HL-60/S4 treated with phorbol 12-myristate 13-acetate at 8.2 ng/mL for 4 days and 3 days (cell line): ENCODE data around the gene AURKAIP1.

Source experiments
- in situ Hi-C: fragments of 300-500 bp; cut with MboI; formaldehyde crosslinking; loops from 2 replicates; pipeline ENCODE4 v1.15.0; 2022; ENCODE audit warnings: low sequenced_read_pairs

Gene AURKAIP1

DNA sequence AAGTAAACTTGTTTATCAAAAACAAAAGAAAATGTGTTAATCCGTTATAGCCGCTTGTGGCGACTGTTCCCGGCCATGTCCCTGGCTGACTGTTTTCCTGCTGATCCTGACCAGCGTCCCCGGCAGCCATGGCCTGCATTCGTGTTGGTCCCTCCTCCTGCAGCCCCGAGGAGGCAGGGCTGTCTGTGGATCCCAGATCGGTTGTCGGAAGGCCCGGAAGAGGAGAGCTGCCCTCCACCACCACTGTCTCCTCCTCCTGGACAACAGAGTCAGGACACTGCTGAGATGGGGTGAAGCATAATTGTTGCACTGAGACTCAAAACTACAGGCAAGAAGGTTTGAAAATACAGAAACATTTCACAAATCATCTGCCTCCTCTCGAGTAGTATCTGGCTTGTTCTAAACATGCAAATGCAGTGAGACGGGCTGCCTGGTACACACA, 13.0 kb downstream of the AURKAIP1 start:
- in situ Hi-C loops: no loop called here

DNA sequence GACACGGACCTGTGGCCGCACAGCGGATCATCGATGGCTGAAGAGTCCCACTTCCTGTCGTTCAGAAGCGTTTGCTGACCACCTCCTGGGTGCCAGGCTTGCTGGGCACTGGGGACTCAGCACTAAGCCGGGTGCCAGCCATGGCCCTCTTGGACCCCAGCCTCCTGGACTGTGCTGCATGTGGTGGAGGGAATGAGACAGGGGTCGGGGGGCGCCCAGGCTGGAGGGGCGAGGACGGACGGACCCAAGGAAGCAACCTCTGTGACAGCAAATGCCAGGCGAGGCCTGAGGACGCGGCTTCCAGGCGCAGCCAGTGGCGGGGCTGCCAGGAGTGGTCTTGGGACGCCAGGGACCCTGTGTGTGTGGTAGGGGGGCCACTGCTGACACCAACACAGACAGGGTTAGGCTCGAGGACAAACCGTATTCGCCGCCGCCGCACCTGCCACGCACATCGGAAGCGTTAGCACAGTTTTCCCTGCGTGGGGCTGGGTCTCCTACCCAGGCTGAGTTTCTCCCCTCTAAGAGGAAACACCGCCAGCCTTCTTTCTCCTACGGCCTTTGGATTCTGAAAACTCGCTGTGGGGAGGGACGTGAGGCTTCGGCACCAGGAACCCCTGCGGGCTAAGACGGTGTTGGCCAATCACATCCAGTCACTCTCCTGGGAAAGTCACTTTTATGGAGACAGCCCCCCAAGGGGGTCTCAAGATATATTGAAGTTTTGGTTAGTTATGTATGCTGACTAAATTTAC, 13.6 kb downstream of the AURKAIP1 start:
- in situ Hi-C loops: no loop called here

DNA sequence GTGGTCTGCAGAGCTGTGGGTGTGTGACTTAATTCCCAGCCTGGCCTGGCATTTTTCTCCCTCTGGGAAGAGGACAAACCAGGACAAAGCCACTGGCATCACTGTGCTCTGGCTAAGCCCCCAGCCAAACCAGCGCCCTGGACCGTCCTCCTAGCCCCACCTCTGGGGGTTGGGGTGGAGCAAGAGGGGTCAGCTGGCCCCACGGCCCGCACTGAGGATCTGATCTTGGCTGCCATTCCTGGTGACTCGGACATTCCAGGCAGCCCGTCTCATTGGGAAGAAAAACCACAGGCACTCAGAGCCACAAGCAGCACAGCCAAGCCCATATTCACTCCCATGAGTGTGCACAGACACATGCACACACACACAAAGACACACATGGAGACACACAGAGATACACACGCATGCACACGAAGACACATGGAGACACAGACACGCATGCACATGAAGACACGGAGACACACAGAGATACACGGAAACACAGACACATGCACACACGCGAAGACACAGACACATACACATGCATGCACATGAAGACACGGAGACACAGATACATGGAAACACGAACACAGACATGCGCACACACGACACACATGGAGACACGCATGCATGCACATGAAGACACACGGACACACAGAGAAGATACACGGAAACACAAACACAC, 14.4 kb downstream of the AURKAIP1 start:
- in situ Hi-C loops: no loop called here

DNA sequence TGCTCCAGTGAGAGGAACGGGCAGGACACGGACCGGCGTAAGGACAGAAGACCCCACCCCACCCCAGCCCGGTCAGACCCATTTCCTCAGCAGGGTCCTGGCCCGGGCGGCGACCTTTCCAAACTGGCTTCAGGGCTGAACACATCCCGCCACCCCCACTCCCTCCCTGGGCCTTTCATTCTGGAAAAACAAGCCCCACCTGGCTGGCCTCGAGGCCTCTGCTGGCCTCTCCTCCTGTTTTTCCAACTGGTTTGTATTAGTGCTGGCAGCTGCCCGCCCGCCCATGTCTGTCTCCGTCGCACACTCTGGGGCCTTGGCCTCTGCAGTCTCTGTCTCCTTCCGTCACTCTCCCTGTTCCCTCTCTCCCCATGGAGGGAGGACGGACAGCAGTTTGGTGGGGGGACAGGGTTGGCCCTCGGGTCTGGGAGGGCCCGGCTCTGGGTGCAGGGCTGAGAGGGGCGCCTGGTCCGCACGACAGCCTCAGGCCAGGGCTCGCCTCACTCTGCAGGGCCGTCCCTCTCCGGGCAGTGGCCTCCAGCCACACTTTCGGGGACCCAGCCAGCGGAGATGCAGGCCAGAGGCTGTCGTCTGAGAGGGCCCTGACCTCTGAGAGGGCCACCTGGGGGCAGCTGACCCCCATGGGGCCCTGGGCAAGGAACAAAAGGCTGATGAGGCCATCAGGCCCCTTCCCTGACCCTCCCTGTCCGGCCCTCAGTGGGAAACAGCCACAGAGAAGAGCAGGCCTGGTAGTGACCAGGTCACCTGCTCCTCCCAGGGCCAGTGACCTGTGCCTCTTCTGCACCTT, 15.1 kb downstream of the AURKAIP1 start:
- in situ Hi-C loops: no loop called here

DNA sequence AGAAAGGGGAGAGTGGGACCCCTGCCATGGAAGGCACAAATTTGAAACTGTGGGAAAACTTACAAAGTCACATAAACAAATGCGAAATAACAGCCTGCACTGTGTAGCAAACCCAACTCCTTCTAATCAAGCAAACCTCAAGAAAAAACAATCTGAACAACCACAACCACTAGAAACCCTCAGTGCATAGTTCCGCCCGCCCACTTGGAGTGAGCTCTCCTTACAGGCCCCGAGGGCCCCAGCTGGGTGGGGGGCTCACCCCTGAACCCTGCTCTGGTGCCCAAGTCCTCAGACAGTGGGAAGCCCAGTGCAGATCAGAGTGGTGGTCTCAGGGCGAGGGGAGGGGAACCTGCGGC, 15.7 kb downstream of the AURKAIP1 start:
- in situ Hi-C loops: no loop called here

DNA sequence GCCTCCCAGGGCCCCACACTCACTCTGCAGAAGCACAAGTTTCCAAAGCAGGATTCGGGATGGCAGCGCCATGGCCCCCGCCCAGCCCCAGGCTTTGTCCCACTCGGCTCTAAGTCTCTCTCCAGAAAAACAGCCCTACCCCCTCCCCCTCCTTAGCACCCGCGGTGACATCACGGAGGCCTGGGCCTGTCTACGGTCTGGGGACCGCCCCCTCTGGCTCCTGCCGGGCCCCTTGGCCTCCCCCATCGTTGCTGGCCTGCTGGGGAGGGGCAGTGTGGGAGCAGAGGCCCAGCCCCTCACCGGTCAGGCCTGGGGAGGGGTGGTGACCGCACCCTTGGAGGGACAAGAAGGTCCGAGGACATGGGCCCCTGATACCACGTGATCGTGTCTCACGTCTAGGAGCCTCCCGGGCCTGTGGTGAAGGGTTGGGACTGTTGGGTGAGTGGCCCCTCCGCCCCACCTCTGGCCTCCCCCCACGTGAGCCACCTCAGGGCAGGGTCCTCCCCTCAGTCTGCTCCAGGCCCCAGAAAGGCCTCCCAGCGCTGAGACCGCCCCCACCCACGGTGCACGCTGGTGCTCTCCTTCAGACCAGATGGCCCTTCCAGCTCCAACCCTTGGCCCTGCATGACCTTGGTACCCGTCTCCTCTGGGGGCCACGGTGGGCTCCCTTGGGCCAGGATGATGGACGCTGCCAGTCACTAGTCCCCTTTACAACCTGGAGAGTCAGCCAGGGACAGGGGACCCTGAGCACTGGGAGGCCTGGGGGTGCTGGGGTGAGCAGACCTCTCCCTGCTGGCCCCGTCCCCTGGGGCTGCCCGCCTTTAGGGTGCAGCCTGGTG, 16.4 kb downstream of the AURKAIP1 start, which contains the start of gene MXRA8:
Gene MXRA8, minus strand, starts transcription at position 123 of the 839 bp plus-strand sequence. Its CDS starts 51 bp downstream, at position 72.
- in situ Hi-C loops: no loop called here

DNA sequence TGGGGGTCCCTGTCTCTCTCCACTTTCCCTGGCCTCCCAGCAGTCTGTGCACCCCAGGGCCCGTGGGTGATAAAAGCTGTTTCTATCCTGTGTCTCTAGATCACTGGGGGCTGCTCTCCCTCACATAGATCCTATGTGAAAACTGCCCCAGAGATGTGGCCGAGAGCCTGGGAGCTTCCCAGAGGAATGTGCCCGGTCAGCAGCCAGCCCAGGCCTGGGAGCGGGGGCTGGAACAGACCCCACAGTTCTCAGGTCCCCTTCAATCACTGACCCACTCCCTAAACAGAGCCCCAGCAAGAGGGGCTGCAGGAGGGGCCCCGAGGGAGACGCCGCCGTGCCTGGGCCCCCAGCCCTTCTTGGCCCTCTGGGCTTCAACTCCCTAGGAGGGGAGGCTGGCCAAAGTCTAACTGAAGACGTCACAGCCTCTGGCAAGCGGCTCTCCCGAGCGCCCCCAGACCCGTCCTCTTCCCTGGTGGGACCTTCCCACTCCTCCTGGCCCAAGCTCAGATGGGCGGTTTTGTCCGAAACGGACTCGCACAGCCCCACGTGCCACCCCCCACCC, 17.1 kb downstream of the AURKAIP1 start:
- in situ Hi-C loops: no loop called here

DNA sequence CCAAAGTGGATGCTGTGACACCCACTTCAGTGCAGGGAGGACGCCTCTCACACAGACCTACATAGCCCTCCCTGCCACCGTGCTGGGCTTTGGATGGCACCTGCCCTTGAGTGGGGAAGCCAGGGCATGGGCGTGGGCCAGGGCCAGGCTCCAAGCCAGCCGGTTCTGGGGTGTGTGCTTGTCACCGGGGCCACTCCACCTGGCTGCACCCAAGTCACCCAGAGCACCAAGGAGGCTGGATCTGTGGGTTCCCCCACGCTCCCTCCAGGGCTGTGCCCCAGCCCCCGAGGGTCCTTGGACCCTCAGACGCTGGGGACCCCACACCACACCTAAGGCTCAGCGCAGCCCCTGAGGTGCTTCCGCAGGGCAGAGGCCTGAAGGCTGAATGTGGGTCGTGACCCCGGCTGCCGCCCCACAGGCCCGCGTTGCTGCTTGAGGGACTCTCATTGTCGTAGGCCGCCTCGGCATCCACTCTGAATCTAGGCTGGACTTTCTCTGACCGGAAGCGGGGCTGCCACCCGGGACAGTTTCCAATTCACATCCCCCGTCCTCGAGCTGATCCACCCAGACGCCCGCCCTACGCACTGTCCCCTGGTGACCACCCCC, 18.1 kb downstream of the AURKAIP1 start:
- in situ Hi-C loops: no loop called here

DNA sequence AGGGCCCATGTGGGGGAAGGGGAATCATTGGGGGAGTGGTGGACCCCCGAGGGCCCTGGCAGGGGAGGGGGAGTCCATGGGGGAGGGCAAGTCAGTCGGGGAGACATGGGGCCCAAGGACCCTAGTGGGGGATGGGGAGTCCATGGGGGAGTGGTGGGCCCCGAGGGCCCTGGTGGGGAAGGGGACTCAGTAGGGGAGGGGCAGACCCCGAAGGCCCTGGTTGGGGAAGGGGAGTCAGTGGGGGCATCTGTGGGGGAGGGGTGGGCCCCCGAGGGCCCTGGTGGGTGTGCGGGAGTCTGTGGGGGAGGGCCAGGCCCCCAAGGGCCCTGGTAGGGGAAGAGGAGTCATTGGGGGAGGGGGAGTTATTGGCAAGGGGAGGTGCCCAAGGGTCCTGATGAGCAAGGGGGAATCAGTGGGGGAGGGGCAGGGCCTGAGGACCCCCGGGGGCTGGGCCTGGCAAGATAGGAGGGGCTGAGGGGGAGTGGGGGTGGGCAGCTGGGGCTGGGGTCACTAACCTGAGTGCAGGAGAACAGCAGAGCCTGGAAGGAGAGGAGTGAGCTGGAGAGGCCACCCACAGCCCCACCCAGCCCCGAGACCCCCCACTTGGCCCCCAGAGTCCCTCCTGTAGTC, 18.7 kb downstream of the AURKAIP1 start:
- in situ Hi-C loops: no loop called here

DNA sequence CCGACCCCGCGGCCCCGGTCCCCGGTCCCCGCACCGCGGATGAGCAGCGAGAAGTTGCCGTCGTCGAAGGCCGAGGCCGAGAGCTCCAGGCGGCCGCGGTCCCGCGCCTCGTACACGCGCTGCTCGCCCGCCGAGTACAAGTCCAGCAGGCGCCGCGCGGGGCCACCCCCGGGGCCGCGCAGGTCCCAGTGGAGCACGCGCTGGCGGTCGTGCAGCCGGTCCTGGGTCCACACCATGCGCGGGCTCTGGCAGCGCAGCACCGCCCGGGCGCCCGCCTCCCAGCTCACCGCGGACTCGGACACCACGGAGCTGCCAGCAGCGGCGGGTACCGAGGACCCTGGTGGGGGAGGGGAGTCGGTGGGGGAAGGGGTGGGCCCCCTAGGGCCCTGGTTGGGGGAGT, 19.6 kb downstream of the AURKAIP1 start:
- in situ Hi-C loops: no loop called here

DNA sequence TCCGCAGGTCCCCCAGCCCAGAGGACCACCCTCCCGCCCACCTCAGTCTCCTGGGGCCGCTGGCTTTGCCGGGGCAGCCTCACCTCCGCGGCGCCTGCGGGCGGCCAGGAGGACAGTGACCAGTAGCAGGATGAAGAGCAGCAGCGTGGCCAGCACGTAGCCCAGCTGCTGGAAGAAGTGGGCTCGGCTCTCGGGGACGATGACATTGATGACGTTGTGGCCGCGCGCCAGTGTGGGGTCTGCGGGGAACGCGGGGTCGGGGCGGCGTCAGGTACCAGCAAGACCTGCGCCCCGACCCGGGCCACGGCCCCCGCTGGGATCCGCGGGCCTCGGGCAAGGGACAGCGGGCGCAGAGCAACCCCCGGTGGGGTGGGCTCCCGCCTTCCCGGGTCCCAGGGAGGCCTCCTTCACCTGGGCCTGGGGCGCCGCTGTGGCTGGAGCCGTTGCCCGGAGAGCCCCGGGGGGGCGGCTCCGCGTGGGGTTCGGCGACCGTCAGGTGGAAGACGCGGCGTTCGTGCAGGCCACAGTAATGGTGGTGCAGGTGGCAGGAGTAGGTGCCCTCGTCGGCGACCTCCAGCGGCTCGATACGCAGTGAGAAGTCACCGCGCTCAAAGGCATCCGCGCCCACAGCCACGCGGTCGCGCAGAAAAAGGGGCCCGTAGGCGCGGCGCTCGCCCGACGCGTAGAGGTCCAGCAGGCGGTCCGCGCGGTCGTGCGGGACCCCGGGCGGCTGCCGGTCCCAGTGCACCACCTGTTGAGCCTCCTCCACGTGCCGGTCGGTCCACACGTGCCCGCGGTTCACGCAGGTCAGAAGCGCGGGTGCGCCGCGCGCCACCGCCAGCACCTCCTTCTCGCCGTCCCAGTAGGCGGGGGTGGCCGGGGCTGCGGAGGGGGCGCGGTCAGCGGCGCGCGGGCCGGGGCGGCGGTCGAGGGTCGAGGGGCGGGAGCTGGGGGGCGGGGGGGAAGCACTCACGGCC, 20.4 kb downstream of the AURKAIP1 start:
- in situ Hi-C loops: no loop called here

DNA sequence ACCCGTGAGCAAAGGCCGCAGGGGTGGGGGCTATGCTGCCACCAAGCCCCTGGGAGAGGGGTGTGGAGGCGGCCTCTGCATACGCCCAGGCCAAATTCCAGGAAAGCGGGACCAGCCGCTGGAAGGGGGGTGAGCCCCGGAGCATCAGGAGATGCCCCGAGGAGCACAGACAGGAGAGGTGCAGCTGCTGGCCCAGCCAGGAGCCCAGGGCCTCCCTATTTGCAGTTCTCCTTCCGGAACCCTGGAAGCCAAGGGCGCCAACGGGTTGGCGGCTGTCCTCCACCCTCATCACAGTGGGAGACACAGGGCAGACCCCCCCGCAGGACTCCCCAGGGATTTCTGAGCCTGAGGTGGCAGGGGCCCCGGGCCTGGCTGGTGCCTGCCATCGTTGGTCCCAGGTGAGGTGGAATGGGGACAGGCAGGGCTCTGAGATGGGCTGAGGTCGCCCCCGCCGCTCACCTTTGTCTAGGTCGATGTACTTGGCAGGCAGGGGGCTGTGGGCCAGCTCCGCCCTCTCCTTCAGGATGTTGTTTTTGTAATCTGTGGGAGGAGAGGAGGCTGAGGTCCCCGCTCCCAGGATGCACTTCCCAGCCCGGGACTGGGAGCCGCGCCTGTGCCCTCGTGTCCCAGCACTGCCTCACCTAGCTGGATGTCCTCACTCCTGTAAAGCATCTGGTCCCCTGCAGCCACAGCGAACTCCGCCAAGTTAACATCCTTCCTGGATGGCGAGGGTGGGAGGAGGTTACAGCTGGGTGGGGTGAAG, 21.4 kb downstream of the AURKAIP1 start:
- in situ Hi-C loops: no loop called here

DNA sequence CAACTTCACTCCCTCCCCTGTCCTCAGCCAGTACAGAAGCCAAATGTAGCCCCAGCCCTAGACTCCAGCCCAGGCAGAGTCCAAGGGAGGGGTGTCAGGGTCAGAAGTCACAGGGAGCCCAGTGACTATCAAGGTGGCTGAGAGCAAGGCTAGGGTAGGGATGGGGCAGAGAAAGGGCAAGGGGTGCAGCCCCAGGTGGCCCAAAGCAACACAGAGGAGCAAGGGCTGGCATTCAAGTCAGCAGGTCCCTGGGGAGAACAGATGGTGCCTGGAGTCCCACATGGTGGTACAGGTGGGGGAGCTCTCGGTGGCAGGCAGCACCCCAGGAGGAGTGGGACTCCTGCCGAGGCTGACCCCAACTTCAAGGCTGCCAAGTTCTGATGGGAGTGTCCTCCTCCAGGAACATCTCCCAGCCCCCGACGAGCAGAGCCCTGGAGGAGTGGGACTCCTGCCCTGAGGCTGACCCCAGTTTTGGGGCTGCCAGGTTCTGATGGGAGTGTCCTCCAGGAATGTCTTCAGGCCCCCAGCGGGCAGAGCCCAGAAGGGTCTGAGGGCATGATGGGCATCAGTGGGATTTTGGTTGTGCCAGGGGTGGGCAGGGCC, 22.1 kb downstream of the AURKAIP1 start:
- in situ Hi-C loops: no loop called here

DNA sequence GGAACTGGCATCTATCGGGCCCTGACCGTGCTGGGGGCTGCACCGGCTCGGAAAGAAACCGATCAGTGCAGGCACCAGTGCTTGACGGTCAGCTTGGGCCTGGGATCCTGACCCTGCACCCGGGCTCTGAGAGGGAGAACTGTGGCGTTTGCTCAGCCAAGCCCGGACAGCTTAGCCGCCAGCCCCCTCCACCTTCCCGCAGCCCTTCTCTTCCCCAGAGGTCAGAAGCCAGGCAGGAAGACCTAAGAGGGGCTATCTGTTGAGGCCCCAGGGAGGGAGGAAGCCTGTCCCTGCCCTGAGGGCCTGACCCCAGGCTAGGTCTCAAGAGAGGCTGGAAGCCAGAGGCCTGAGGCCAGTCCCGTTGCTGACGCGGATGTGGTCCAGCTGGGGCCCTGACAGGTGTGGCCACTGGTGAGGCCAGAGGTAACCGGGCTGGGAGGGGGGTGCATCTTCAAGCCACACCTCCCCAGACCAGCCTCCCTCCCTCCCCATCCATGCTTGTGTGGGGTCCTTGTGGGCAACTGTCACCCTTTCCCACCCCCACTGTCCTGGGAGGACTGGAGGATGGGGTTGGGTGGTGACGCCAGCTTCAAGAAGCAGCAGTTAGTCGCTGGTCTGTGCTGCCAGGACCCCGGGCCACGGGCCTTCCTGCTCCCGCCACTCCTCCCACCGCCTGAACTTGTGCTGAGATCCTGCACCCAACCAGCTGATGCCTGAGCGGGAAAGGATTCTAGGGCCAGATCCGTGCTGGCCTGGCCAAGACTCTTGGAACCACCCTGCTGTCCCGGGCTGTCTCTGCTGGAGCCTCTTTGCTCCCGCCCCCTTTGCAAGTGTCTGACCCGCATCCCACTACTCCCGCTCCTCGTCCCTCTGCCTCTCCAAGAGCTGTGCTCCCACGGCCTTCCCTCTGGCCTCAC, 23.2 kb downstream of the AURKAIP1 start:
- in situ Hi-C loops: no loop called here

DNA sequence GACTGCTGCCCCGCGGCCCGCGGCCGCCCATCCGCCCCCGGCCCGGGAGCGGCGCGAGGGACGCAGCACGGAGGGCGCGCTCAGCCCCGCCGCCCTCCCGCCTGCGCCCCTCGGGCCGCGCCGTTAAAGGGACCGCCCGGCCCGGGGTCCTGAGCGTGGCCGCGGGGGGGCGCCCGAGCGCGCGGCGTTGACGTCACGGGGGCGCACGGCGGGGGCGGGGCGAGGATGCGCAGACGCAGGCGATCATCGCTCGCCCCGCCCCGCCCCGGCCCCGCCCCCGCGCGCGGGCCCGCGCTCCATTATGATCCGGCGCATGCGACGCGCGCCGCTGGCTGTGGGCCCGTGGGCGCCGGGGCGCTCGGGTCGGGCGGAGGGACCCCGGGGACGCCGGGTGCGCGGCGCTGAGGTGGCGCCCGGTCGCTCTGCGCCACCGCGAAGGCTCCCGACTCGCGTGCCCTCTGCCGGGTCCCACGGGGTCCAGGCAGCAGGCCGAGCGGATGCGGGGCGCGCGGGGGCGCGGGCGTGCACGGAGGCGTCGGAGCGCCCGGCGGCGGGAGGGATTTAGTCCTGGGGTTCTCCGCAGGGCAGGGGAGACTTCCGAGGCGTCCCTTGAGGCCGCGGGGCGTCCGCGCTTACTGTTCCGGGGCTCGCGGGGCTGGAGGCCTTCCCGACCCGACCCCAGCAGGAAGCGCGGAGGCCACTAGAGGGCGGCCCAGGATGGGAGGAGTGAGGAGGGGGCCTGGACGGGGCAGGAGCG, 25.6 kb downstream of the AURKAIP1 start, which contains the start of gene DVL1:
Gene DVL1, minus strand, starts transcription at position 163 of the 757 bp plus-strand sequence. CDS start 353 bp downstream, outside the sequence.
- in situ Hi-C loops: no loop called here
